Kidney epithelial cell (primary cell): ENCODE data around the gene GALNT17. TPM values are rescaled to one million over a fixed set of nuclear protein-coding genes. Genes with fewer than 3 reads are reported as not detected.

Experiments used
- DNase-seq: peaks from one replicate; pipeline ENCODE4 v3.0.0-alpha.2; 2010; ENCODE audit warnings: low read depth
- H3K27me3 ChIP-seq: 2 replicates; pipeline ENCODE4 v1.6.0; 2011; ENCODE audit warnings: low read length; ENCODE audit not compliant: control insufficient read depth, insufficient read depth
- H3K36me3 ChIP-seq: 2 replicates; pipeline ENCODE4 v1.5.1; 2011; ENCODE audit warnings: low read length; ENCODE audit not compliant: control insufficient read depth, insufficient read depth
- H3K4me3 ChIP-seq: 2 replicates; pipeline ENCODE4 v1.5.1; 2011; ENCODE audit warnings: low read depth, mild to moderate bottlenecking, control low read depth, low read length
- total RNA-seq: library from RNA; depleted of rRNA; stranded (reverse); fragments of >200 nt; gene quantifications from 2 replicates; pipeline ENCODE4 v1.2.3, GENCODE V29; 2015
- TF ChIP-seq, protein P1 (sequence below): IDR thresholded peaks from 2 replicates; pipeline ENCODE4 v1.5.1; 2011; ENCODE audit warnings: mild to moderate bottlenecking, moderate library complexity, low read length, control low read depth, inconsistent platforms; ENCODE audit not compliant: insufficient read depth, poor library complexity, severe bottlenecking

GALNT17 gene
- total RNA-seq, 1 donor from 2014 or later = 3.3 TPM

DNA sequence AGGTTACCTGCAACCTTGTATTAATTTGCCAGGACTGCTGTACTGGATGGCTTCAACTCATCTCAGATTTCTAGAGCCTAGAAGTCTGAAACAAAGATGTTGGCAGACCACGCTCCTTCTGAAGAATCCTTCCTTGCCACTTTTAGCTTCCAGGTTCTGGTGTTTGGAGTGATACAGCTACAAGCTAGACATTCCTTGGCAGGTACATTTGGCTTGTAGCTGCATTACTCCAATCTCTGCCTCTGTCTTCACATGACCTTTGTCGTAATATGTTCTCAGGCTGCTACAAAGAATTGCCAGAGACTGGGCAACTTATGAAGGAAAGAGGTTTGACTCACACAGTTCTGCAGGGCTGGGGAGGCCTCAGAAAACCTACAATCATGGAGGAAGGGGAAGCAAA lies 146.3 kb downstream of the GALNT17 start:
- Histone ChIP-seq H3K36me3 (no peaks in the 10 kb centered on the region), H3K27me3 (no peaks in the 10 kb centered on the region), H3K4me3 (no peak overlapping the region)
- DNase-seq = no peak
- TF ChIP-seq, protein P1, sequence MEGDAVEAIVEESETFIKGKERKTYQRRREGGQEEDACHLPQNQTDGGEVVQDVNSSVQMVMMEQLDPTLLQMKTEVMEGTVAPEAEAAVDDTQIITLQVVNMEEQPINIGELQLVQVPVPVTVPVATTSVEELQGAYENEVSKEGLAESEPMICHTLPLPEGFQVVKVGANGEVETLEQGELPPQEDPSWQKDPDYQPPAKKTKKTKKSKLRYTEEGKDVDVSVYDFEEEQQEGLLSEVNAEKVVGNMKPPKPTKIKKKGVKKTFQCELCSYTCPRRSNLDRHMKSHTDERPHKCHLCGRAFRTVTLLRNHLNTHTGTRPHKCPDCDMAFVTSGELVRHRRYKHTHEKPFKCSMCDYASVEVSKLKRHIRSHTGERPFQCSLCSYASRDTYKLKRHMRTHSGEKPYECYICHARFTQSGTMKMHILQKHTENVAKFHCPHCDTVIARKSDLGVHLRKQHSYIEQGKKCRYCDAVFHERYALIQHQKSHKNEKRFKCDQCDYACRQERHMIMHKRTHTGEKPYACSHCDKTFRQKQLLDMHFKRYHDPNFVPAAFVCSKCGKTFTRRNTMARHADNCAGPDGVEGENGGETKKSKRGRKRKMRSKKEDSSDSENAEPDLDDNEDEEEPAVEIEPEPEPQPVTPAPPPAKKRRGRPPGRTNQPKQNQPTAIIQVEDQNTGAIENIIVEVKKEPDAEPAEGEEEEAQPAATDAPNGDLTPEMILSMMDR = no peak

DNA sequence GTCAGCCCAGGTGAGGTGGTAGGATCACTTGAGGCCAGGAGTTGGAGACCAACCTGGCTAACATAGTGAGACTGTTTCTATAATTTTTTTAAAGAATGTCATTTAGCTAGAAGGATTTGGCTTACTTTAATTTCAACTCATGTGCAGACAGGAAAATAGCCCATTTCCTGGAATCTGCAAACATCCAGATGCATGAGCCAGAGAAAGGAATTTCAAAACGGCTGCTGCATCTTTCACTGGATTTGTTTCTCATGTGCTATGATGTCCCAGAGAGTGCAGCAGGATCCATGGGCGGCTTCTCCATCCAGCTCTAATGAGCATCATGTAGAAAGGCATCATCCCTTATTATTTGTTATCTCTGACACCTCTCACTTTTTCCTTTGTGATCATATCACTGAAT lies 149.3 kb downstream of the GALNT17 start:
- Histone ChIP-seq H3K27me3 (no peaks in the 10 kb centered on the region), H3K4me3 (no peak overlapping the region), H3K36me3 (no peaks in the 10 kb centered on the region)
- TF ChIP-seq, protein P1 = no peak
- no peak for DNase-seq

DNA sequence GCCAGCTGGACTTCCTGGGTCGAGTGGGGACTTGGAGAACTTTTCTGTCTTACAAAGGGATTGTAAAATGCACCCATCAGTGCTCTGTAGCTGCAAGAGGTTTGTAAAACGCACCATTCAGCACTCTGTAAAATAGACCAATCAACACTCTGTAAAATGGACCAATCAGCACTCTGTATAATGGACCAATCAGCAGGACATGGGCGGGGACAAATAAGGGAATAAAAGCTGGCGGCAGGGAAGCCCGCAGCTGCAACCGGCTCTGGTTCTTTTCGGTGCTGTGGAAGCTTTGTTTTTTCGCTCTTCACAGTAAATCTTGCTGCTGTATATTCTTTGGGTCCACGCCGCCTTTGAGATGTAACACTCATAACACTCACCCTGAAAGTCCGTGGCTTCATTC lies 151.9 kb downstream of the GALNT17 start:
- no peak for DNase-seq
- Histone ChIP-seq H3K27me3 (no peaks in the 10 kb centered on the region), H3K36me3 (no peaks in the 10 kb centered on the region), H3K4me3 (no peak overlapping the region)
- TF ChIP-seq, protein P1 = no peak

DNA sequence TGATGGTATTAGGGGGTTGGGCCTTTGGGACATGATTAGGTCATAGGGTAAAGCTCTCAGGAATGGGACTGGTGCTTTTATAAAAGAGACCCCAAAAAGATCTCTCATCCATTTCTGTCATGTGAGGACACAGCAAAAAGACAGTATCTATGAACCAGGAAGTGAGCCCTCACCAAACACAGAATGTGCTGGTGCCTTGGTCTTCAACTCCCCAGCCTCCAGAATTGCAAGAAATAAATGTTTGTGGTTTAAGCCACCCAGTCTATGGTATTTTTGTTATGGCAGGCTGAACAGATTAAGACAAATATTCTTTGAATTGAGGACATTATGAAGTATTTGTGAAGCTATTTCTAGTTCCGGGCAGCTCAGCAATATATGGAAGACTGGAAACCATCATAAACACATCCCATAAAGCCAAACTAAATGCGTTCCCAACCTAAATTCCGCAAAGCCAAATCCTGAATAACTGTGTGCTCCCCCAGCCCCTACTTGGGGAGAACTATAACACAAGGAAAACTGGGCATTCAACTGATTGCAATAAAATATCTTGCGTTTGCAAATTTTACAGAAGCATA lies 153.7 kb downstream of the GALNT17 start:
- DNase-seq = no peak
- H3K36me3 ChIP-seq = no peaks in the 10 kb centered on the region
- H3K4me3 ChIP-seq = no peak overlapping the region
- TF ChIP-seq, protein P1 = no peak
- H3K27me3 ChIP-seq = no peaks in the 10 kb centered on the region

DNA sequence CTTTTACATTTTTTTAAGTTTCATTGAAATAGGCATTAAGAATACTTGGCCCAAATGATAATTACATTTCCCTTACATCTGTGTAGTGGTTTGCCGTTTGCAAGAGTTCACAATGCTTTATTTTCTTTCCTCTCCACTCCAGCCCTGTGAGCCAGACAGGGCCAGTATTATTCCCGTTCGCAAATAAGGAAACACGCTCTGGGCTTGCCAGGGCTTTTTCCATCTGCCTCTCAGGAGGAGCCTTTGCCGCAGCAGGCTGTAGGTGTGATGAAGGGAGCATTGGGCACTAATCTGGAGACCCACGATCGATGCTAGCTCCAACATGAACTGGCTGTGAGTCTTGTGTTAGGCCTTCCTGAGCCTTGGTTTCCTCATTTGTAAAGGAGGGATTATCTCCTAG lies 154.4 kb downstream of the GALNT17 start:
- Histone ChIP-seq H3K4me3 (no peak overlapping the region), H3K36me3 (no peaks in the 10 kb centered on the region), H3K27me3 (no peaks in the 10 kb centered on the region)
- TF ChIP-seq, protein P1 = no peak
- no peak for DNase-seq

DNA sequence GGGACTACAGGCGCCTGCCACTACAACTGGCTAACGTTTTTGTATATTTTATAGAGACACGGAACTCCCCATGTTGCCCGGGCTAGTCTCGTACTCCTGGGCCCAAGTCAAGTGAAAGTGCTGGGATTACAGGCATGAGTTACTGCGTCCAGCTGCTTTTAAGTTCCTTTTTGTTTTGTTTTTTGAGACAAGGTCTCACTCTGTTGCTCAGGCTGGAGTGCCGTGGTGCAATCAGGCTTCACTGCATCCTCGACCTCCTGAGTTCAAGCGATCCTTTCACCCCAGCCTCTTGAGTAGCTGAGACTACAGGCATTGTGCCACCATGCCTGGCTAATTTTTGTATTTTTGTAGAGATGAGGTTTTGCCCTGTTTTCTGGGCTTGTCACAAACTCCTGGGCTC lies 155.0 kb downstream of the GALNT17 start:
- Histone ChIP-seq H3K27me3 (no peaks in the 10 kb centered on the region), H3K4me3 (no peak overlapping the region), H3K36me3 (no peaks in the 10 kb centered on the region)
- TF ChIP-seq, protein P1 = no peak
- no peak for DNase-seq
